ENCODE results near the gene FOXO3.
"Not testable (repeated sequence)": the region's sequence is repeated elsewhere in the genome, so short reads cannot be mapped to it uniquely, and the experiment has no call there.

FOXO3 gene

GRCh38 chr6:108665495-108666196 lies 104.9 kb downstream of the FOXO3 start:
- no peak for DNase-seq

GRCh38 chr6:108666656-108667260 lies 106.0 kb downstream of the FOXO3 start:
- no peak for DNase-seq

GRCh38 chr6:108667993-108668392 lies 107.3 kb downstream of the FOXO3 start:
- no peak for DNase-seq

- no peak for DNase-seq
These were observed 109.0 kb downstream of the FOXO3 start for GRCh38 chr6:108669673-108670072.

- no peak for DNase-seq
These were observed 110.5 kb downstream of the FOXO3 start for GRCh38 chr6:108671175-108671574.

GRCh38 chr6:108671790-108672189 lies 111.1 kb downstream of the FOXO3 start:
- no peak for DNase-seq

- DNase-seq: no peak
These were observed 111.9 kb downstream of the FOXO3 start for GRCh38 chr6:108672641-108673040.

- DNase-seq: no peak
These were observed 112.4 kb downstream of the FOXO3 start for GRCh38 chr6:108673153-108673552.

GRCh38 chr6:108673602-108674001 lies 112.9 kb downstream of the FOXO3 start:
- DNase-seq: no peak

- DNase-seq: no peak
These were observed 114.8 kb downstream of the FOXO3 start for GRCh38 chr6:108675226-108676200.

GRCh38 chr6:108676555-108676954 lies 115.8 kb downstream of the FOXO3 start:
- no peak for DNase-seq

GRCh38 chr6:108677357-108677756 lies 116.6 kb downstream of the FOXO3 start:
- DNase-seq: no peak

- DNase-seq: no peak
These were observed 117.2 kb downstream of the FOXO3 start for GRCh38 chr6:108677894-108678293.

- not testable (repeated sequence) for DNase-seq
These were observed 119.6 kb downstream of the FOXO3 start for GRCh38 chr6:108680314-108680713.

GRCh38 chr6:108681721-108682120 lies 121.0 kb downstream of the FOXO3 start:
- DNase-seq: not testable (repeated sequence)

GRCh38 chr6:108682383-108683119 lies 121.8 kb downstream of the FOXO3 start:
- DNase-seq: not testable (repeated sequence)

- DNase-seq: not testable (repeated sequence)
These were observed 123.3 kb downstream of the FOXO3 start for GRCh38 chr6:108683976-108684375.

- no peak for DNase-seq
These were observed 124.1 kb downstream of the FOXO3 start for GRCh38 chr6:108684771-108685329.

- DNase-seq: no peak
These were observed 125.3 kb downstream of the FOXO3 start for GRCh38 chr6:108685970-108686369.

- no peak for DNase-seq
These were observed 126.2 kb downstream of the FOXO3 start for GRCh38 chr6:108686896-108687295.

GRCh38 chr6:108687921-108688320 lies 127.2 kb downstream of the FOXO3 start:
- no peak for DNase-seq

Data from activated CD4-positive, alpha-beta T cell treated with anti-CD3 and anti-CD28 coated beads, Interleukin-2, amount 50 U/mL, for 4 hours (primary cell).